GM10266 (cell line): ENCODE results near the gene SEMA4D.

ENCODE experiments used
- DNase-seq: peaks from one replicate; pipeline ENCODE4 v3.0.0; 2012; ENCODE audit errors: extremely low spot score
- CTCF ChIP-seq: IDR thresholded peaks from 2 replicates; pipeline ENCODE4 v1.5.1; 2012; ENCODE audit warnings: mild to moderate bottlenecking, low read depth; ENCODE audit not compliant: control insufficient read depth, insufficient read depth; ENCODE audit errors: missing control alignments

Gene SEMA4D

DNA sequence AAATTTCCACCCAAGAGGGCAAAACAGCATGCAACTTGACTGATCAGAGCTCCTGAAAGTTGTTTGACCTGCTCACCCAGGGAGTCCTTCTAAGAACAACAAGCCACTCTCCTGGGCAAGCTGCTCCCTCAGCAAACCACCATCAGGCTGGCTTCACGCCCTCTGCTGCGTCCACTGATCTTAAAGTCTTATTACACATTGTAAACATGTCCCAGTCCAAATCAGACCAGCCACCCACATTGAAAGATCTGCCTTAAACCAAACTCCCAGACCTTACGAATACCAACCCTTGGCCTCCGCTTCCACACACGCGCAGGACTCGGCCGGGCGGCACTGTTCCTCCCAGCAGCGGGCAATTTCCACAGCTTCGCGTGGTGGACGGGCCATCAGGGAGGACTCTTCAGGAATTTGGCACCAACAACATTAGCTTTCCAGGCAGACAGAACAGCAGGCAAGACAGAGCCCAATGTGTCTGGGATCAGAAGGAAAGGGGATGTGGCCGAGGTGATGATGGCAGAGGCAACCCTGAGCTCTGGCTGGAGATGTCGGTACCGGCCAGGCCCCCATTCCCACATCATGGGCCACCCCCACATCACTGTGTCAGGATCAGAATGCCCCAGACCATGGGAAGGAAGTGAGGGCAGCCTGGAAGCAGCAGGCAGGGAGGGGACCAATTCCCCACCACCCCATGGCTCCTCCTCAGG, 56.8 kb downstream of the SEMA4D start:
- no peak for TF ChIP-seq CTCF
- no peak for DNase-seq

GRCh38 chr9:89440548-89440947, 57.4 kb downstream of the SEMA4D start:
- no peak for DNase-seq
- no peak for TF ChIP-seq CTCF

DNA sequence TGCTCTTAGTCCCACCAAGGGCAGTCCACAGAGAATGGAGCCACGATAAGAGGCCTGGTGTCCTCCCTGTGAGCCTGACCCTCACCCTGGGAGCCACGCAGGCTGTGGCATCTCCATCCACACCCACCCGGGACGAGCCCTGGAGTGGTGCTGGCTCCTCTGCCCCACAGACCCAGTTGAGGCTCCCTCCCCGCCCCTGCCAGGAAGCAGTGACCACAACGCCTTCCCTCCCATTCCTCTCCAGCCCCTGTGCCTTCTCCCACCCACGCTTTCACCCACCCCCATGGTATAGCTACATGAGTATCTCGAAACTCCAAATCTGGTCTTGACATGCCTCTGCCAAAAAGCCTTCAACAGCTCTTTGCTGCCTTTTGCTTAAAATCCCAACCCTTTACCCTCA, 57.9 kb downstream of the SEMA4D start:
- DNase-seq: no peak
- no peak for TF ChIP-seq CTCF

- DNase-seq: no peak
- no peak for TF ChIP-seq CTCF
Observed at GRCh38 chr9:89439571-89439970, 58.3 kb downstream of the SEMA4D start.

- DNase-seq: no peak
- no peak for TF ChIP-seq CTCF
Observed at GRCh38 chr9:89438194-89438593, 59.7 kb downstream of the SEMA4D start.

DNA sequence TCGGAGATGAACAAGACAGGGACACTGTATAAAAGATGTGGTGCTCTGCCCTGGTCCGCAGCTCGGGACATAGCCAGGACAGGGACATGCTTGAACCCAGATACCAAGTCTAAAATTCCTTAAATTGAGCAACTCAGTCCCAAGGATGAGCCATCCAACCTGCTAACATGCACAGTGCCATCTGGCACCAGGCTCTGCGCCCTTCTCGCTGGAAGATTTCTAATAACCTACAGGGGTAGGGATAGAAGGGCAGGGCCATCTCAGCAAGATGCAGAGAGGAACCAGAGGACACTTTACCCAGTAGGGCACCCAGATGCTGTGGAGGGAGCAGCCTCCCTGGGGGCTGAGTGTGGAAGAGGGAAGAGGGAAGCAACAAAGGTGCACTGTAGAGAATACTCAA, 60.1 kb downstream of the SEMA4D start:
- DNase-seq: no peak
- no peak for TF ChIP-seq CTCF

DNA sequence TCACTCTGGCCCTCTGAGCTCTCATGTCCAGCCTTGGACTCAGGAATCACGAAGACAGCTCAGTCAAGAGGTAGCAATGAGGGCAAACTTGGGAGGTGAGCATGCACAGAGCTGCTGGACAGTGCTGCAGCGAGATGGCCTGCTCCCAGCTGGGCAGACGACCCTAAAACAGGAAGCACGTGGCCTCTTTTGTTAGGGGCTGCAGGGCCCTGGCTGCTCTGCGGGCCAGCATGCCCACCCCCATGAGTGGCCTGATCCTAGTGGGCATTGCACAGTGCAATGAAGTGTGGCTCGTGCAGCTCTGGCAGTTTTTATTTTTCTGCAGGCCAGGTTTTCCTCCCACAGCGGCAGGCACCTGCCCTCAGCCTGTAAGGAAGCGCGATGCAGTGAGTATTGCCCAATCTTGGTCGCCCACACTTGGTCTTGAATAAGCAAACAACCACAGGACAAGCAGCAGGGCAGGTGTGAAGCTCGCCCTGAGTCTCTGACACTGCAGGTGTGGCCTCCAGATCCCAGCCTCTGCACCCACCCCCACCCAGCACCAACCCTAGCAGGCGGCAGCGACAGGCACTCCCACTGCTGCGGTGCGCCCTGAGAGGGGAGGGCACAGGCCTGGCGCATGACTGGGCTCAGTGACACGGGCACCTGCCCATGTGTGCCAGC, 60.8 kb downstream of the SEMA4D start:
- no peak for TF ChIP-seq CTCF
- no peak for DNase-seq
